AG04450 (cell line): ENCODE measurements around the gene RAI14. TPM values are rescaled to one million over a fixed set of nuclear protein-coding genes. Genes with fewer than 3 reads are reported as not detected.

Experiments used
- CTCF ChIA-PET: fragments of 300-600, 350-600 bp; formaldehyde crosslinking; extraction: SDS; loops from one replicate; lab custom pipeline; 2022; ENCODE audit warnings: antibody characterized with exemption, inconsistent platforms; lab: Charles Lee
- POLR2A ChIA-PET: fragments of 350-600 bp; formaldehyde crosslinking; extraction: SDS; loops from one replicate; lab custom pipeline; 2021; ENCODE audit warnings: antibody characterized with exemption, inconsistent platforms; lab: Yijun Ruan, JAX
- DNase-seq: peaks from one replicate; pipeline ENCODE4 v3.0.0-alpha.2; 2011; ENCODE audit warnings: low read depth, low spot score
- H3K27ac ChIP-seq: one replicate; pipeline ENCODE4 v1.5.1; 2012; ENCODE audit warnings: low read depth, low read length, control low read depth
- H3K27me3 ChIP-seq: one replicate; pipeline ENCODE4 v1.6.0; 2012; ENCODE audit warnings: low read length; ENCODE audit not compliant: control insufficient read depth, insufficient read depth
- H3K4me3 ChIP-seq: 2 replicates; pipeline ENCODE4 v1.5.1; 2011; ENCODE audit warnings: mild to moderate bottlenecking, low read depth, low read length, control low read depth
- H3K9me3 ChIP-seq: 2 replicates; pipeline ENCODE4 v1.5.1; 2012; ENCODE audit warnings: low read length; ENCODE audit not compliant: control insufficient read depth, insufficient read depth
- CTCF ChIP-seq: IDR thresholded peaks from 2 replicates; pipeline ENCODE4 v1.5.1; 2011; ENCODE audit warnings: low read depth, low read length, control low read depth, inconsistent platforms
- polyA plus RNA-seq: library from polyadenylated mRNA; depleted of rRNA; stranded (reverse); fragments of >200 nt; gene quantifications from 2 replicates; pipeline ENCODE4 v1.2.3, GENCODE V29; 2011

RAI14 gene
- polyA plus RNA-seq, 1 experiment: 162 TPM

DNA sequence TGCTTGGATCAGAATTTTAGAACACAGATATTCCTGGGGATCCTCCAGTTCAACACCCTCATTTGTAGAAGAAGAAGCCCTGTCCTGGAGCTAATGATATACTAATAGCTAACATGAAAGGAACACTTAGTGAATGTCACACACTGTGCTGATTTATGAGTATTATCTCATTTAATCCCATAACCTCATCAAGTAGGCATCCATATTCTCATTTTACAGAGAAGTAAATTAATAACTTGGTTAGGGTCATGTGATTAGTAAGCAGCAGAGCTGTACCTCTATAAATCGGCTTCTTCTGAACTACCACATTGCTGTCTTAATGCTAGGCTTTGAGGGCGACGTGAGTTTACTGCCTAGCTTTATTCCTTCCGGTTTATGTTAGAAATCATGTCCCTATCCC lies 188.9 kb downstream of the RAI14 start:
- no peak for DNase-seq
- TF ChIP-seq CTCF: no peak
- no peaks in the 10 kb centered on the region; the same call in 1 of the 2 replicates for H3K9me3 ChIP-seq
- no peak overlapping the region for H3K4me3 ChIP-seq
- CTCF ChIA-PET: interaction anchor here (0.6 to 1.9 kb wide), 3 partner anchors 48 to 160 kb away, joined by 3 to 8 read pairs (median 3); no protein-coding TSS in a partner anchor
- no peaks in the 10 kb centered on the region for H3K27me3 ChIP-seq
- no peak overlapping the region for H3K27ac ChIP-seq
- POLR2A ChIA-PET: no interaction called here

- H3K4me3 ChIP-seq: no peak overlapping the region
- no peaks in the 10 kb centered on the region for H3K27me3 ChIP-seq
- DNase-seq: no peak
- H3K27ac ChIP-seq: no peak overlapping the region
- TF ChIP-seq CTCF: no peak
- no peaks in the 10 kb centered on the region; the same call in 1 of the 2 replicates for H3K9me3 ChIP-seq
- POLR2A ChIA-PET: no interaction called here
- CTCF ChIA-PET: no interaction called here
Measured at GRCh38 chr5:34847056-34847455, 190.9 kb downstream of the RAI14 start.

DNA sequence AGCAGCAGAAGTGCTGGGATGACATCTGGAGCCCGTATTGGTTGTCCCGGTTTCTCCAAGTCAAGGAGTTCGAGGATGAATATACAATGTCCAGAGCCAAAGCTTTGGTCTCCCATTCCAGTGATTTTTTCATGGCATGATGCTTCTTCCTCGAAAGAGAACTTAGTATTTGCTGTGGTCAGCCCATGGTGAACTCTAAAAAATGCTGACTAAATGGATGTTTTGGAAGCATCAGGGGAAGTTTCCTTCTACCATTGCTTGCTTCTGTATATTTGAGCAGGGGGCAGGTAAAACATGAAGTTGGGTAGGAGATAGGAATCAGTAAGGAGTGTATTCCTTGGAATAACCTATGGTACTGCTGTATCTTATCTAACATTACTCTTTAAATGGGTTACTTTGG lies 191.4 kb downstream of the RAI14 start:
- ChIA-PET CTCF (no interaction called here), POLR2A (no interaction called here)
- no peak for TF ChIP-seq CTCF
- no peaks in the 10 kb centered on the region for H3K27me3 ChIP-seq
- H3K4me3 ChIP-seq: no peak overlapping the region
- DNase-seq: no peak
- no peaks in the 10 kb centered on the region; the same call in 1 of the 2 replicates for H3K9me3 ChIP-seq
- no peak overlapping the region for H3K27ac ChIP-seq

DNA sequence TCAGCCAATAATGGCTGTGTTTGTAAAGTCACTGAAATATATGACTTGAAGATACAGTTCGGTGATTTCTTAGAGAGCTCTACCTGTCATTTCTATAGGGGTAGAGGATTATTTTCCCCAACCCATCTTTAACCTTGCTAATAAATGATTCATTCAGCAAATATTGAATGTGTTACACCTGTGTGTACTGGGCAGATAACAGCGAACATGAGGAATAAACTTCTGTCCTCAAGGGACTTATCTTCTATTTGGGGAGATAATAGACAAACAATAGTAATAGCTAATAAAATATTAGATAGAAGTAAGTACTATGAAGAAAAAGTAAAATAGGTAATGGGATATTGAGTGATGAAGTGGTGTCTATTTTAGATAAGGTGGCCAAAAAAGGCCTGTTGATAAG lies 192.1 kb downstream of the RAI14 start:
- no peak for DNase-seq
- H3K9me3 ChIP-seq: no peaks in the 10 kb centered on the region; the same call in 1 of the 2 replicates
- CTCF ChIA-PET: interaction anchor here (1.0 kb wide), 1 partner anchor 50 kb away, joined by 3 read pairs; no protein-coding TSS in a partner anchor
- no peak for TF ChIP-seq CTCF
- H3K27me3 ChIP-seq: no peaks in the 10 kb centered on the region
- H3K4me3 ChIP-seq: no peak overlapping the region
- H3K27ac ChIP-seq: no peak overlapping the region
- POLR2A ChIA-PET: no interaction called here

GRCh38 chr5:34849253-34849652 lies 193.1 kb downstream of the RAI14 start:
- Histone ChIP-seq H3K4me3 (no peak overlapping the region), H3K27me3 (no peaks in the 10 kb centered on the region), H3K9me3 (no peaks in the 10 kb centered on the region; the same call in 1 of the 2 replicates), H3K27ac (no peak overlapping the region)
- CTCF ChIA-PET: interaction anchor here (0.6 to 1.1 kb wide), 2 partner anchors 11 to 384 kb away, joined by 3 to 4 read pairs; partner anchors contain the start of gene TTC23L
- TF ChIP-seq CTCF: no peak
- no peak for DNase-seq
- POLR2A ChIA-PET: no interaction called here
